H9 (cell line): Measurements from ENCODE around the gene TIMM13. TPM values are rescaled to one million over a fixed set of nuclear protein-coding genes. Genes with fewer than 3 reads are reported as not detected.

ENCODE experiments used
- DNase-seq: peaks from one replicate; pipeline ENCODE4 v3.0.0-alpha.2; 2017
- H2AFZ ChIP-seq: one replicate; pipeline ENCODE4 v1.6.1; 2013; ENCODE audit warnings: mild to moderate bottlenecking, low read length, control low read depth, moderate library complexity
- H2AK5ac ChIP-seq: 2 replicates; pipeline ENCODE4 v1.6.1; 2013; ENCODE audit warnings: low read length, control low read depth, mixed read lengths; ENCODE audit not compliant: insufficient read length
- H2BK120ac ChIP-seq: one replicate; pipeline ENCODE4 v1.6.1; 2013; ENCODE audit warnings: low read depth, mild to moderate bottlenecking, low read length, control low read depth, inconsistent platforms; ENCODE audit not compliant: poor library complexity, severe bottlenecking
- H2BK12ac ChIP-seq: 2 replicates; pipeline ENCODE4 v1.6.1; 2013; ENCODE audit warnings: low read length, control low read depth, mixed read lengths, low read depth; ENCODE audit not compliant: insufficient read length
- H2BK15ac ChIP-seq: 2 replicates; pipeline ENCODE4 v1.6.1; 2013; ENCODE audit warnings: low read depth, low read length, control low read depth
- H2BK20ac ChIP-seq: one replicate; pipeline ENCODE4 v1.6.1; 2013; ENCODE audit warnings: low read depth, mild to moderate bottlenecking, low read length, control low read depth, inconsistent platforms; ENCODE audit not compliant: poor library complexity, severe bottlenecking
- H2BK5ac ChIP-seq: 2 replicates; pipeline ENCODE4 v1.6.1; 2013; ENCODE audit warnings: low read length, control low read depth, mixed read lengths; ENCODE audit not compliant: insufficient read length
- H3K14ac ChIP-seq: 2 replicates; pipeline ENCODE4 v1.6.1; 2013; ENCODE audit warnings: low read length, control low read depth; ENCODE audit not compliant: insufficient read depth
- H3K18ac ChIP-seq: 2 replicates; pipeline ENCODE4 v1.6.1; 2013; ENCODE audit warnings: low read depth, mild to moderate bottlenecking, mixed read lengths, low read length, control low read depth; ENCODE audit not compliant: insufficient read length
- H3K23ac ChIP-seq: 2 replicates; pipeline ENCODE4 v1.6.1; 2013; ENCODE audit warnings: low read length, control low read depth, mixed read lengths, low read depth; ENCODE audit not compliant: insufficient read length
- H3K23me2 ChIP-seq: 2 replicates; pipeline ENCODE4 v1.6.1; 2013; ENCODE audit warnings: low read depth, mild to moderate bottlenecking, mixed read lengths, low read length, control low read depth; ENCODE audit not compliant: insufficient read length, poor library complexity, severe bottlenecking
- H3K27ac ChIP-seq: 2 replicates; pipeline ENCODE4 v1.5.1; 2013; ENCODE audit warnings: low read length, control low read depth, mixed read lengths, low read depth; ENCODE audit not compliant: insufficient read length
- H3K27me3 ChIP-seq: 2 replicates; pipeline ENCODE4 v1.6.1; 2013; ENCODE audit warnings: low read length, control low read depth, inconsistent platforms; ENCODE audit not compliant: insufficient read depth
- H3K4ac ChIP-seq: 2 replicates; pipeline ENCODE4 v1.6.1; 2013; ENCODE audit warnings: low read depth, mild to moderate bottlenecking, control low read depth, inconsistent platforms, low read length, moderate library complexity
- H3K4me1 ChIP-seq: 2 replicates; pipeline ENCODE4 v1.6.1; 2013; ENCODE audit warnings: low read length, control low read depth, inconsistent platforms; ENCODE audit not compliant: insufficient read depth
- H3K4me2 ChIP-seq: 2 replicates; pipeline ENCODE4 v1.6.1; 2013; ENCODE audit warnings: low read length, control low read depth, mixed read lengths; ENCODE audit not compliant: insufficient read length, insufficient read depth
- H3K56ac ChIP-seq: 2 replicates; pipeline ENCODE4 v1.6.1; 2013; ENCODE audit warnings: low read depth, mild to moderate bottlenecking, mixed read lengths, low read length, control low read depth; ENCODE audit not compliant: insufficient read length
- H3K79me1 ChIP-seq: 2 replicates; pipeline ENCODE4 v1.6.1; 2013; ENCODE audit warnings: low read depth, mild to moderate bottlenecking, moderate library complexity, low read length, control low read depth, inconsistent platforms; ENCODE audit not compliant: insufficient read depth, poor library complexity, severe bottlenecking
- H3K79me2 ChIP-seq: 2 replicates; pipeline ENCODE4 v1.6.1; 2013; ENCODE audit warnings: low read length, control low read depth, inconsistent platforms; ENCODE audit not compliant: insufficient read depth
- H3K9ac ChIP-seq: 2 replicates; pipeline ENCODE4 v1.6.1; 2013; ENCODE audit warnings: low read length, control low read depth, mixed read lengths; ENCODE audit not compliant: insufficient read length; ENCODE audit errors: extremely low read depth
- H3K9me3 ChIP-seq: one replicate; pipeline ENCODE4 v1.6.1; 2013; ENCODE audit warnings: low read depth, low read length, inconsistent platforms; ENCODE audit not compliant: control insufficient read depth
- H3T11ph ChIP-seq: one replicate; pipeline ENCODE4 v1.6.1; 2013; ENCODE audit warnings: mild to moderate bottlenecking, low read length, control low read depth, inconsistent platforms
- H4K20me1 ChIP-seq: one replicate; pipeline ENCODE4 v1.6.1; 2013; ENCODE audit not compliant: control insufficient read depth, insufficient read length, insufficient read depth
- H4K5ac ChIP-seq: 2 replicates; pipeline ENCODE4 v1.6.1; 2013; ENCODE audit warnings: low read depth, mild to moderate bottlenecking, mixed read lengths, low read length, control low read depth; ENCODE audit not compliant: insufficient read length
- H4K8ac ChIP-seq: replicated peaks from 2 replicates; pipeline ENCODE4 v1.6.1; 2013; ENCODE audit warnings: low read length, control low read depth, mixed read lengths, low read depth; ENCODE audit not compliant: insufficient read length
- H4K91ac ChIP-seq: 2 replicates; pipeline ENCODE4 v1.6.1; 2013; ENCODE audit warnings: low read depth, mild to moderate bottlenecking, moderate library complexity, mixed read lengths, low read length, control low read depth; ENCODE audit not compliant: insufficient read length
- H3K27ac Mint-ChIP-seq, 3 experiments: 2 replicates in 2 of 3; 3 replicates in 1 of 3; pipeline ENCODE4 v1.8.0; 2020 to 2021; ENCODE audit warnings: mixed read lengths in 3 of 3, mild to moderate bottlenecking in 1 of 3, moderate library complexity in 1 of 3
- H3K27me3 Mint-ChIP-seq: 2 replicates; pipeline ENCODE4 v1.8.0; 2021; ENCODE audit warnings: low read depth, mild to moderate bottlenecking, moderate library complexity, mixed read lengths
- H3K36me3 Mint-ChIP-seq, 3 experiments: 2 replicates in 2 of 3; 3 replicates in 1 of 3; pipeline ENCODE4 v1.8.0; 2020 to 2021; ENCODE audit warnings: low read depth in 3 of 3, mixed read lengths in 3 of 3; ENCODE audit not compliant: insufficient read depth in 1 of 3
- H3K4me1 Mint-ChIP-seq, 2 experiments: 2 replicates each; pipeline ENCODE4 v1.8.0; 2020; ENCODE audit warnings: mixed read lengths in 2 of 2
- H3K4me3 Mint-ChIP-seq, 2 experiments: 2 replicates in 1 of 2; 3 replicates in 1 of 2; pipeline ENCODE4 v1.8.0; 2020 to 2021; ENCODE audit warnings: mild to moderate bottlenecking in 2 of 2, mixed read lengths in 2 of 2, moderate library complexity in 1 of 2
- H3K9me3 Mint-ChIP-seq, 2 experiments: 2 replicates in 1 of 2; 3 replicates in 1 of 2; pipeline ENCODE4 v1.8.0; 2020; ENCODE audit warnings: mild to moderate bottlenecking in 2 of 2, mixed read lengths in 2 of 2, moderate library complexity in 1 of 2
- CTCF ChIP-seq: fragments of 200-600 bp; sonication (generic); conservative IDR thresholded peaks from 3 replicates; pipeline ENCODE4 v1.8.0; 2021; ENCODE audit warnings: antibody characterized with exemption, mild to moderate bottlenecking
- WGBS: extraction: QIAGEN DNeasy Blood & Tissue Kit; methylation state at CpG from one replicate; pipeline ENCODE4 v1.1.7; 2013; ENCODE audit warnings: missing lambda C conversion rate, low lambda C conversion rate, mixed read lengths; ENCODE audit not compliant: insufficient read length; ENCODE audit errors: extremely low coverage; 5-methylcytosine and 5-hydroxymethylcytosine counted together
- total RNA-seq: library from RNA; stranded (reverse); gene quantifications from 2 replicates; pipeline ENCODE4 v1.2.1, GENCODE V29; 2021

Gene TIMM13
- total RNA-seq, 1 experiment from 2014 or later = 214 TPM

GRCh38 chr19:2413159-2413558 lies 14.2 kb downstream of the TIMM13 start:
- Histone ChIP-seq H3K9ac (no peak overlapping the region), H4K8ac (no peak overlapping the region), H3K9me3 (no peaks in the 10 kb centered on the region), H3K79me1 (no peaks in the 10 kb centered on the region), H2BK15ac (no peak overlapping the region), H3K23me2 (no peaks in the 10 kb centered on the region), H3K4me1 (no peaks in the 10 kb centered on the region), H3K4me2 (no peak overlapping the region), H3K18ac (no peak overlapping the region), H3K4ac (no peak overlapping the region), H3T11ph (no peak overlapping the region), H3K14ac (no peak overlapping the region), H2AFZ (no peak overlapping the region), H4K20me1 (no peaks in the 10 kb centered on the region), H2AK5ac (no peak overlapping the region), H2BK5ac (no peak overlapping the region), H3K79me2 (no peaks in the 10 kb centered on the region), H3K27ac (no peak overlapping the region), H3K27me3 (no peaks in the 10 kb centered on the region), H4K5ac (no peak overlapping the region), H3K23ac (no peak overlapping the region), H2BK120ac (no peak overlapping the region), H2BK12ac (no peak overlapping the region), H4K91ac (no peak overlapping the region), H2BK20ac (no peak overlapping the region), H3K56ac (no peak overlapping the region)
- peak overlapping the region in 1 of 2 experiments; percentile 40; a peak in 1 of 5 replicates for H3K4me3 Mint-ChIP-seq
- H3K27me3 Mint-ChIP-seq = peaks cover 42% of the 10 kb centered on the region
- 0 out of 4 replicates have a peak, but pooled peaks cover 0 to 4% of the 10 kb centered on the region in 2 experiments for H3K4me1 Mint-ChIP-seq
- H3K27ac Mint-ChIP-seq = no peak overlapping the region; a peak in 1 of 7 replicates
- DNase-seq = no peak
- no CpG with 5 or more reads among the region's 7 CpGs for WGBS
- peaks cover 1 to 10% of the 10 kb centered on the region in 2 experiments; a peak in 4 of 5 replicates for H3K9me3 Mint-ChIP-seq
- TF ChIP-seq CTCF = no peak
- H3K36me3 Mint-ChIP-seq = peaks cover 5 to 16% (median 6%) of the 10 kb centered on the region in 3 experiments
